Stimulated activated CD4-positive, alpha-beta T cell treated with anti-CD3 and anti-CD28 coated beads, Interleukin-4, amount 100 ng/mL, for 1 hour (primary cell): Measurements from ENCODE around the gene AKT1S1.
A peak's percentile ranks its signal among the peaks of the same experiment; 100 is the strongest.

Experiments used
- DNase-seq: peaks from one replicate; pipeline ENCODE4 v3.0.0-alpha.2; 2020

AKT1S1 gene

DNA sequence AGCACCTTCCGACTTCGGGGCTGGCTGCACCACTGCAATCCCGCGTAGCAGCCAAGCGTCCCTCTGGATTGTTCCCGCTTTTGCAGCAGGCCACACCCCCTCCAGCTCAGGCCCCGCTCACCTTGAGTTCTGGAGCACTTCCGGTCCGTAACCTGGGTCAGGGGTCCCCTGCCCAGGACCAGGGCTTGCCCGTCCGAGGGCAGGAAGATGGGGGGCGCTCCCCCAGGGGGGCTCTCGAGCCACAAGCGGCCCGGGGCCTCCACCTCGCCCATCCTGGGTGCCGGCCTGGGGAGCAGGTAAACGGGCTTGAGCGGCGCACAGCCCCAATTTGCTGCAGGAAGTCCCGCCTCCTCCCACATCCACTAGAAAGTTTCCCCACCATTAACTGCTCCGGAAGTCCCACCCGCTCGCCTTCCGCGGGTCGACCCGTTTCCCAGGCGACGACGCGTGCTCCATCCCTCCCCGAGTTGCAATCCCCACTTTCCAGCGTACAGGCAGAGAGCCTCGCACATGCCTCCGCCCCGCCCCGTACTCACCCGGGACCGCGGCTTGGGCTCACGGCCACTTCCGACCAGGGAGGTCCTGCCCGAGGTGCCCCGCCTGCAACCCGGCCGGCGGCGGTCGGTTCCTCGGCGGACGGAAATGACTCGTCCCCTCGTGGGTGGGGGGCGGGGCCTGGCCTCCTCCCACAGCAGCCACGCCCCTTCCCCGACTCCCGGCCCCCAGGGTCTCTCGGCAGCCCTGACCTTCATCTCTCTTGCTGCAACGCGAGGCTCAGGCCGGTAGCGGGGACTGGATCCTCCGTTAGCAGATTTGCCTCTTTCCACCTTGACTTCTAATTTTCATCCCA is 10.0 kb downstream of the AKT1S1 start, which contains the start of gene PNKP:
PNKP (minus strand) TSS at position 644 of the 850 bp plus-strand sequence; CDS start at position 272, 372 bp downstream.
- peak; percentile 94 for DNase-seq

- DNase-seq: no peak
These were observed 12.3 kb downstream of the AKT1S1 start for GRCh38 chr19:49864890-49865289.

GRCh38 chr19:49863935-49864320 is 13.2 kb downstream of the AKT1S1 start:
- DNase-seq: no peak

DNA sequence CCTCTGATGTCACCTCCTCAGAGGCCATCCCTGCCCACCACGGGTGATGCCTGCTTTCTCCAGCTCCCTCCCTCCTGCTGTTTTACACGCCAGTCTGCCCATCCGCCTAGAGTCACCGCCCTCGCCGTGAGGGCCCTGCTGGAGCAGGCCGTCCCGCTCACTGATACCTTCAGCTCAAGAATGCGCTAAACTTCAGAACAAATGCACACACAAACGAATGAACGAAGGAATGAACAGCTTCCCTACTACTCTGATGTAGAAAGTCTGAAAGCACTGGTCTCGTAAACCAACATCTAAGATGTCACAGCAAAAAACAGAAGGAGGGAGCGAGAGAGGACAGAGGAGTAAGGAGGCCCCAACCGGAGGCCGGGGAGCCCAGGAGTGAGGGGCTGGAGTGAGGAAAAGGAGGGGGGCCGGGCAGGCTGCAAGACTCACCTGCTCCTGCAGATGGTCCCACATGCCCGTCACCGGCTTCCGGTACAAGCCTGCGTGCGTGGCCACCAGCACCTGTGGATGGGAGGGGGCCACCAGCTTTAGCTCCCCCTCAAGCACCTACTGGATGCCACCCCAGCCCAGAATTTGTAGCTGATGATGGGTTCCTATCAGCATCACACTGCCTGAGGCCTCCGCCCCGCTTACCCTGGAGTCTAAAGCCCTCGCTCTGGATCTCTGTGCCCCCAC is 13.8 kb downstream of the AKT1S1 start:
- no peak for DNase-seq

DNA sequence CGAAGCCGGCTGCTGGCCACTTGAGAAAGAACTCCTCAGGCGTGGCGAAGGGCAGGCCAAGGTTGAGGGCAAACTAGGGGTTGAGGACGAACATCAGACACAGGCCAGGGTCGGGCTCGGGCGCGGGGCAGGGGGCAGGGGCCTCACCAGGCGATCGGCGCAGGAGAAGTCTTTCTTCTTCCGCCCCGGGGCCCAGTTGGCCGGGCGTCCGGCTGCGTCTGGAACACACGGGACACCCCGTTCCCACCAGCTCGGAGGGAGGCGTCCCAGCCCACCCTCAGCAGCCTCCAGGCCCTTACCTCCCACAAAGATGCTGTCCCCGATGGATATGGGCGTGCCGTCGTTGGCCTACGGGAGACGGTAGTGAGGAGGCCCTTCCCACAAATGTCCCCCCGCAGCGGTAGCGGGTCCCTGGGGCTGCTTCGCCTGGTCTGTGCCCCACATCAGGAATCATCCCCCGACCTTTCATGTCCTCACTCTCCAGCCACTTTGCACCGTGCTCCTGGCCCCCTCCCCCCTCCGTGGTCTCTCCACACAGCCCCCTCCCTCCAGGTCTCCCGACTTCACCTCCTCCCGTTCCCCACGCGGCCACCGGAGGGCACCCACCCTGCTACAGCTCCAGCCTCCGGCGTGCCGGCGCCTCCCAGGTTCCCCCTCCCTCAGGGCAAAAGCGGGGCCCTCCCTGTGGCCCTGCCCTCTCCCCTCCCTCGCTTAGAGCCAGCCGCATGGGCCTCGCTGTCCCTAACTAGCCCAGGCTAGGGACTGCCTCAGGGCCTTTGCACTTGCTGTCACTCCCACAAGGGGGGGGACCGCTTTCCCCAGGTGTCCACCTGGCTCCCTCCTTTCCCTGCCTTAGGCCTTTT is 14.5 kb downstream of the AKT1S1 start:
- DNase-seq: peak; percentile 34

DNA sequence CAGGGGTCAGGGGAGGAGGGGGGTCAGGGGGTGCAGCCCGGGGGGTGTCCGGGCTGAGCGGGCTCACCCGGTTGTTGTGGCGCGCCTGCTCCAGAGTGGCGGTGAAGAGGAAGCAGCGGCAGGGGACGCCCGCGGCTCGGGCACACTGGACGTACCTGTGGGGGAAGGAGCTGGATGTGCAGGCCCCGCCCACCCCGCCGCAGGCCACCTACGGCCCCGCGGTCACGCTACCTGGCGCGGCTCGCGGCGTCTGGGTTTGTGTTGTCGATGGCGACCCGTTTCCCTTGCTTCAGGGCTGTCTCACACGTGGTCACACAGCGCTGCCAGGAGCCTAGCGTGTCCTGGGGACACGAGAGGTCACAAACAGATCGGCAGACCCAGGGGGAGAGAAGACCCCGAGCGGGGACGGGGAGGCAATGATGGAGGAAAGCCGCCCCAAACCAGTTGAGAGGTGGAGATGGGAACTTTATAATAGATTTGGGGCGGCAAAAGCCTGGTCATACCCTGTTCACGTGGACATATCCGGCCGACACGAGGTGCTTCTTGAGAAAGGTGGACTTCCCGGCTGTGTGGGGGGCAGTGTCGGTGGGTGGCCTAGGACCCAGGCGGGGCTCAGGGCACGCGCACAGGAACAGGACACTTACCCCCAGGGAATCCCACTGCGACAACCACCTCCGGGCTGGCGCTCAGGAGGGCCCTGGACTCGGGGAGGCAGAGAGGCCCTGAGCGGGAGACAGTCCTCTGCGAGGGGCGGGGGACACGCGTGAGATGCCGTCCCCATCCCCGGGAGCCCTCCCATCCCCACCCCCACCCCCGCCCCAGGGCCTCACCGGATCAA is 15.4 kb downstream of the AKT1S1 start:
- no peak for DNase-seq

- DNase-seq: no peak
These were observed 16.0 kb downstream of the AKT1S1 start for GRCh38 chr19:49861107-49861506.

DNA sequence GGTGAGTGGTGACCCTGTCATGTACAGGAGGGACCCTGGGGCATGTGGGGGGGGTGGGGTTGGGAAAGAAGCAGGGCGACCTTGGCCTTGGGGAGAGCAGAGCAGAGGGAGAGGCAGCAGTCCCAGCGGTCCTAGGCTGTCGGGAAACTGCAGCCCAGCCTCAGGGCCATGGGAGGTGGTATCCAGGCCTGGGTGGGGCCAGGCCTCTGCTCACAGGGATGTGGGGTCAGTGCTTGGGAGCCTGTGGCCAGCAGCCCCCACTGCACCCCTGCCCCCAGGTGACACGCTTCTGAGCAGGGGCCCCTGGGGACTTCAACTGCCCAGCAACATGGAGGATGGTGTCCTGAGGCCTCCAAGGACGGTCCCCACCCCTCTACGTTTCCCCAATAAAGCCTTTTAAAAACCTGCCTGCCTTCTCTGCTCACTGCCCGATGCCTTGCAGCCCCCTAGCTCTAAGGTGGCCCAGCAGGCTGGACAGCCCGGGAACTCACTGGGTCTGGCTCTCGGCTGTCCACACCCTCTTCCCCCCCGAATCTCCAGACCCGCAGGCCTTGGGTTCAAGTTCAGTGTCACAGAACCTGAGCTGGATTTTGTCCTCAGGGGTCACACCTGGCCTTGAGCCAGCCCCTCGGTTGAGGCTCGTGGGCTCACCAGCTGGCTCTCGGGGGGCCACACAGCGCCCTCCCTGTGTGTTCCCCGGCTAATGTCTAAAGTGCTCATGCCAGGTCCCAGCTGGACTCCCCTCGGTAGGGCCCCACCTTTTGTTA is 16.6 kb downstream of the AKT1S1 start:
- DNase-seq: no peak

DNA sequence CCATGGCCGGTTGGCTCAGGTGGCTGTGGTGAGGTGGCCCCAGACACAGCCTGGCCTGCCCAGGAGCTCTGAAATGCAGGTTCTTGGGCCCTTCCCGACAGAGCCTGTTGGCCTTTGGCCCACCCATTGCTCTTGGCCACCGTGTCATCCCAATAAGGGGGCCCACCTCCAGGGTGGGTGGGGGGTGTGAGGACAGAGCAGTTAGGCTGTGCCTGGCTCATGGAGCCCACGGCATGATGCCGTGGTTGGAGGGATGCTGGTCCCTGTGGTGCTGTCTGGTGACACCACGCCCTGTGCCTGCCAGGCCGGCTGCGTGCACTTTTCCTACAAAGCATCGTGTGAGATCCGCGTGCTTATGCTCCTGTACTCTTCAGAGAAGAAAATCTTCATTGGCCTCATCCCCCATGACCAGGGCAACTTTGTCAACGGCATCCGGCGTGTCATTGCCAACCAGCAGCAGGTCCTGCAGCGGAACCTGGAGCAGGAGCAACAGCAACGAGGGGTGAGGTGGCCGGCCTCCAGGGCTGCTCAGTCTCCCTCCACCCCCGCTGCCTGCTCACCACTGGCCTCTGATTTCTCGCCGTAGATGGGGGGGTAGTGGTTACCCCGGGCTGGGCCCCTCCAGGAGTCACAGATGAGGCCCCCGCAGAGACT is 17.3 kb downstream of the AKT1S1 start:
- DNase-seq: peak; percentile 2

- DNase-seq: no peak
These were observed 18.8 kb downstream of the AKT1S1 start for GRCh38 chr19:49858088-49858985.

GRCh38 chr19:49857838-49858087 is 19.4 kb downstream of the AKT1S1 start:
- no peak for DNase-seq

DNA sequence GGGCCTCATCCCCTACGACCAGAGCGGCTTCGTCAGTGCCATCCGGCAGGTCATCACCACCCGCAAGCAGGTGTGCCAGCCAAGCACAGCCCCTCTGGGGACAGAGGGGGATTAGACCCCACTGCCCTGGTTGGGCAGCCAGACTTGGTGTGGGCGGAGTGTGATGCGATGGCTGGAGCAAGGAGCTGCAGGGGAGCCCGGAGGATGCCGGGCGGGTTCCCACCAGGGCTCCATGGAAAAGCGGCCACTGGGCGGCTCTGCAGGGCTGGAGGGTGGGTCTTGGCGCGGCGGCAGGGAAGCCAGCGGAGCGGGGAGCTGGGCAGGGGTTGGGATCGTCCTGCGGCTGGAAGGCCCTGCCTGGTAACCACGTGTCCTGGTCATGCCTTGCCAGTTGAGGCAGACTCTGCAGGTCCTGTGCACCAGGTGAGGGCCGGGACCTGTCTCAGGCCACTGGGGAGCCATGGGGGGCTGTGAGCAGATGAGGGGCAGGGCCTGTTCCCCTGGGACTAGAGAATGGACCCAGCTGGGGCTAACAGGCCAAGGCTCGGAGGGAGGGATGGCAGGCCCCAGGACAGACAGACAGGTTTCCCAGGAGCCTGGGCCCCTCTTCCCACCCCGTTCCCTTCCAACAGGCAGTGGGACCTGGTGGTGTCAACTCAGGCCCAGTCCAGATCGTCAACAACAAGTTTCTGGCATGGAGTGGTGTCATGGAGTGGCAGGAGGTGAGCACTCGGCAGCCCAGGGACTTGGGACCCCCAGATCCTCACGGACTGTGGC is 19.9 kb downstream of the AKT1S1 start:
- no peak for DNase-seq

DNA sequence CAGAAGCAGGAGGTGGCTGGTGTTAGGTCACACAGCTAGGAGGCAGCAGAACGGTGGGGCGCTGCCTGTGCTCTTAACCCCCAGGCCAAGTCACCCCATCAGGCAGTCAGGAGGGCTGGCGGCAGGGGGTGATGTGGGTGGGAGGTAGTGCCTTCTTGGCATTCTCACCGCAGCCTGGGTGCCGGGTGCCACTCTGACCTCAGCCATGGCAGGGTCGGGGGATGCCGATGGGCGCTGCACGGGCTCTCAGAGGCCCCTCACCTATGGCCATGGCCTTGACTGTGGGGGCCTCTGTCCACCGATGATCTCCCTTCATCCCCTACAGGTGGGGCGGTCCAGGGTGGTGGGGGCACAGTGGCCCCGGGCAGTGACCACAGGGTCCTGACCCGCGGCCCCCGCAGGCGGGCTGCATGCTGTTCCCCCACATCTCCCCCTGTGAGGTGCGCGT is 20.6 kb downstream of the AKT1S1 start:
- no peak for DNase-seq

DNA sequence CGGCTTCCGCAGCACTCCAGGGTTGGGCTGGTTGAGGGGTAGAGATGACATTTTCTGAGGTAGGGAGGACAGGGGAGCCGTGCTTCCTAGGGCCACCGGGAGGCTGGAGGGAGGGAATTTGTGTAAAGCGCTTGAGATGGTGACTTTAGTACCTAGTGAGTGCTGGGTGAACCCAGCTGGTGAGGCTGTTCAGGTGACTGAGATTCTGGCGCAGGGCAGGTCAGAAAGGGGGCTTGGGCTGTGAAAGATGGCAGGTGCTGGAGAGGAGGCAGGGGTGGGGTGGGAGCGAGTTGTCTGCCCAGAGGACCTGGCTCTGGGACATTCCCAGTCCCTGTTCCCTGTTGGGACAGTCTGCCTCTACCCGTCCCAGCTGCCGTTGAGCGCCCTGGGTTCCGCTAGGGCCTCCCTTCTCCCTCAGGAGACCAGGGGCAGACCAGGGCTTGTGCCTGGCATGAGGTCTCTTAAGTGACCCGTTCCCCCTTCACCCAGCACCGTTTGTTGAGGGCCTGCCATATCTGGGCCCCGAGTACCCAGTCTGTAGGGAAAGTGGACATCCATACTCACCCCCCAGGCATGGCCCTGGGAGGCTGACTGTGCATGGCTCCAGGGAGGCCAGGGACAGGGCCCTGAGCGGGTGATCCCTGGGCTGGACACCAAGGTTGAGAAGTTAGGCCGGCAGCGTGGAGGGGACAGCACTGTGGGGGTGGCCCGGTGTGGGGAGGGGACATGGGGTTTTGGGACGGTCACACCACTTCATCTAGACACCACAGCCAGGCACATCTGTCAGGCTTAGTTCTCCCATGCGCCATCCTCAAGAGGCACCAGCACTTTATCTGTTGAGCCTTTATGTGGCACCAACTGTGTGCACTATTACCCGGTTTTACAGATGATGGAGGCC is 21.2 kb downstream of the AKT1S1 start:
- no peak for DNase-seq

- DNase-seq: no peak
These were observed 21.9 kb downstream of the AKT1S1 start for GRCh38 chr19:49855277-49855675.

GRCh38 chr19:49854378-49855263 is 22.5 kb downstream of the AKT1S1 start:
- DNase-seq: no peak

DNA sequence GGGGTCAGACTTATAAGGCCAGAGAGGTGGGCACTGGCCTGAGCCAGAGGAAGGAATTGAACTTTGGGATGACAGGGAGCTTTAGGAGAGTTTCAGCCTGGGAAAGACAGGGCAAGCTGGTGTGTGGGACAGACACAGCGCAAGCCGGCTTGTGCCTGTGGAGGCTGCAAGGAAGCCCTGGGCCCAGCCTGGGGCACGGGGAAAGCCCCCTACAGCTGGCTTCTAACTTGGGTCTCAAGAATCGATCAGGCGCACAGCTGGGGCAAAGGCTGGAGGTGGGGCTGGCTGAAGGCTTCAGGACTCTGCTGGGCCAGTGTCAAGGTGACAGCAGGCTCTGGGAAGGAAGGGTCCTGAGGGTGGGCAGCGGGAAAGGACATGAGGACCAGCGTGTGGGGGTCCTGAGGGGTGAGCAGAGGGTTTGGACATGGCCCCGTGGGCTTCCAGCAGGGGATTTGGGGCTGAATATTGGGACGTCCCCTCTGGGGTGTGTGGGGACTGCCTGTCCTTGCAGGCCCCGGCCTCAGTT is 23.2 kb downstream of the AKT1S1 start:
- no peak for DNase-seq
